NCI-H69 (cell line): ENCODE measurements around the gene RIC8B.

Experiments
- DNase-seq: peaks from one replicate; lab custom pipeline; 2025; lab: John Stamatoyannopoulos, UW

Gene RIC8B

DNA sequence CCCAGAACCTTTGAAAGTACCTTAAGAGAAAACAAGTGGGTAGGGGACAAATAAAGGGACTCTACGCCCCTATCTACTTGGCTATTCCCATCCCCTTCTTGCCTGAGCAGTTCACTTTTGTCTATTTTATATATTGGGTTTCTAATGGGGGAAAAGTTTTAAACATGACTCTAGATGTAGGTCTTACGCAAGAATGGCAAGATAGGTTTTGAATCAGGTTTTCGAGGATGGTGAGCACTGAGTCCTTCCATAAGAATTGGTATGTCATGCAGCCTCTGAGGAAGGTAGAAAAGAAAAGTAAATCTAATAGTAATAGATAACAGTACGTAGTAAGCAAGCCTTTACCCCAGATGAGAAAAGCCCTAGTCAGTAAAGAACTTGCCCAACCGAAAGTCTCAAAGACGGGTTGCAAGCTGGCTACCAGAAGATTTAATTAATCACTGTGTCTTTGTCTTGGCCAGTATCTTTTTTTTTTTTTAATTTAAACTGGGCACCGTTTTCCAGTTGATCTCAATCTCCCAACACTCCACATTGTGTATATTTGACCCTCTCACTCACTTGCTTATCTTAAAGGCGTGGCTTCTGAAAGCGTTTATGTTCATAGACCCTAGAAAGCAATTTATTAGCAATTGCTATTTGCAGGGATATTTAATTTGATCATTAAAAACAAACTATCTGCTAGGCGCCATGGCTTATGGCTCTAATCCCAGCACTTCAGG is 94.7 kb downstream of the RIC8B start:
- no peak for DNase-seq

DNA sequence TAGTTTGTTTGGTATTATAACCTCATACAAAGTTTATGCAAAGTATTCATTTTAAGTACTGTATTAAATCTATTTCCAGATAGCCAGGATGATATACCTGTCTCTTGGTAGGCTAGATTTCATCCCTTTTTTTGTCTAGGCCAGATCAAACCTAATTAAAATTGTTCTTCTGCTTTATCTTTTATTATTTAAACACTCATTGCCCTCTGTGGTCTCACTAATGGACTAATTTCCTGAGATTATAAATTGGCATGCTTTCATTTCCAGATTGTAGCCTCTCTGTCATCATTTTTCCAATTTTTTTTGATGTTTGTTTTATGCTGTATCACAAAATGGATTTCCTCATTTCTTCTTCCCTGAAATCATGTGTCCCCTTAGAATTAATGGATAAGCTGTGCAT is 95.6 kb downstream of the RIC8B start:
- no peak for DNase-seq

DNA sequence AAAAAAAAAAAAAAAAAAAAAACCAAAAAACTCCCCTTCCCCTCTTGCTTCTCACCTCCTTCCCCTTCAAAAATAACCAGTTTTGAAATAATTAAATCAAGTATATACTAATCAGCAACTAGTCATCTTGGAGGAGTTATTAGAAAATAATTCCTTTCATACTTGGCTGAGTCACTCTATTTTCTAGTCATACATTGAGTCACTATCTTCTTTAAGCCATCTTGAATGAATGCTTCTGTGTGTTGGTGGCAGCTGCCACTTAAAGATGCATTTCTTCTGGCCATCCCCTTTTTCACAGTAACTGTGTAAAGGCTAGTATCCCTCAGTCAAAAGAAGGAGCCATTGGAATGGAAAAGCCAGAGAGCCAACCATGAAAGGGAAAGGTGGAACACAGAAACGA is 97.0 kb downstream of the RIC8B start:
- no peak for DNase-seq

DNA sequence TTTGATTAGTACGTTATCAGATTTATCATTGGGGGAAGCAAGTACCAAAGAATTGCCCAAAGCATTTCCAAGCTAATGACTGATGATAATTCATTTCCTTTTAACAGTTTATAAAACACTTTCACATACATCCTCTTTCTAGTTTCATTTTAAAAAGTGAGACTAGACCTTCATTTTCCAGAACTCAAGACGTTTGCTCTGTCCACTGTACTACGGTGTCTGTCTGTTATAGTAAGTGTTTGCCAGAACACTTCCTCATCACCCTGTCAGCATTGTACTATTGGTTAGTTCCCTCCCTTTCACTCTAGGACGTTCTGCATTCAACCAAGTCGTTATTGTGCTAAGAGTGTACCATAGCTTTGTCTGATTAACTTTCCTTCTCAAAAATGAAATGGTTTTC is 99.5 kb downstream of the RIC8B start:
- no peak for DNase-seq

DNA sequence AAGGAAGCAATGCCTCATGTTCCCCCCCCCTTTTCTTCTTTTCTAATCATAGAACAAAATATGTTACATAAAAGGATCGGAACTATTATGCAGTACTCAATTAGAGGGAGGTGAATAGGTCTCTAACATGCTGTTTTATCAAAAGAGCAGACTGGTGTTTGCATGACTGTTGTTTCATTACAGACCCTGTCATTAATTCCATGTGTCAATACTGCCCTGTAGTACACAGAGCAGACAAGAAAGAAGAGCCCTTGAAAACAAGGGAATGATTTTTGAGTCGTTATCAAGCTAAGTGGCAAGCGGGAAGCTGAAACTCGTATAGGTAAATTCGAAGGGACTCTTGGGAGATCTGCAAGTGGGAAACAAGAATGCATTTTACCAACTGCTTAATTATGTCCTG is 104.3 kb downstream of the RIC8B start:
- peak; percentile 93 for DNase-seq

DNA sequence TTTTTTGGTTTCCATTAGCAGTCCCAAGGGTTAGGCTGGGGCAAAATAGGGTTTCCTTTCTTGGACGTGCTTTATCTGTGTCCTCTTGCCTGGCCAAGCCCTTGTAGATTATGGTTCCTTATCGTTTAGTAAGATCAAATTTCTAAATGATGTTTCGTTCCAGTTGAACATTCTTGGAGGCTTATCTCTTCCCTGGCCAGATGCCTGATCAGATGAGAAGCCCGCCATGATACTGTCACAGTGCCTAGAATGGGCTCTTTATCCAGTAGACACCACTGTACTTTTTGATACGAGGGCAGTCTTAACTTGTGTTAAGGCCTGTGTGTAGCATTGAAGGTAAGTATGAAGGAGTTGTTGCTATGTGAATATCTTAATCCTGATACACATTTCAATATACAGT is 105.1 kb downstream of the RIC8B start:
- DNase-seq: no peak

DNA sequence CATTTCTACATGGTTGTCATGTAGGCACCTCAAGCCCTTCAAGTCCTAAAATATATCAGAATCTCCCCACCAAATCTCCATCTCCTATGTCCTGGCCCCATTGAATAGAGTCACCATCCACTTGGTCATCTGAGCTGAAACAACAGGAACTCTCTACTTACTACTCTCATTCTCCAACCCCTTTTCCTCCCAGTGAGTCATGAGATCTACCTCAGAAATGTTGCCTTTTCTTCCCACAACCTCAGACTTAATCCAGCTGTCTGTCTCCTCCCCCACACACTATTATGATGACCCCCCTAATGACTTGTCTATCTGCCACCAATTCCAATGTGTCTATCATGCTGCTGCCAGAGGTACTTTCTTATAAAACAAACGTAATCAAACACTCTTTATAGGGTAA is 108.9 kb downstream of the RIC8B start:
- DNase-seq: no peak

DNA sequence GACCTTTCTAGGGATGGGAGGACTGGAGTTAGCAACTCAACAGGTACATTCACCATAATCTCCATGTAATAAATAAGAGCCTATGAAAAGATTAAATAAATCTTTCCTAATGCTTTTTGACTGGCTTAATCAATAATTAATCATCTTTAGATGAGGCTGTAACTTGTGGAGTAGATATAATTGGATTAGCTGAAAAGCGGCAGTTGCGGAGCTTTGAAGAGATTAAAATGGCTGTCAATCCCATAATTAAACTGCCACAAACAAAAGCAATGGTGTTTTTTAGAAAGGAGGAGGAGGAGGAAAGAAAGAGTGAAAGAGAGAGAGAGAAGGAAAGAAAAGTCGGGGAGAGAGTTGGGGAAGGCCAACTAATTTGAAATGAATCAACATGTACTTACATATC is 110.5 kb downstream of the RIC8B start:
- DNase-seq: no peak

DNA sequence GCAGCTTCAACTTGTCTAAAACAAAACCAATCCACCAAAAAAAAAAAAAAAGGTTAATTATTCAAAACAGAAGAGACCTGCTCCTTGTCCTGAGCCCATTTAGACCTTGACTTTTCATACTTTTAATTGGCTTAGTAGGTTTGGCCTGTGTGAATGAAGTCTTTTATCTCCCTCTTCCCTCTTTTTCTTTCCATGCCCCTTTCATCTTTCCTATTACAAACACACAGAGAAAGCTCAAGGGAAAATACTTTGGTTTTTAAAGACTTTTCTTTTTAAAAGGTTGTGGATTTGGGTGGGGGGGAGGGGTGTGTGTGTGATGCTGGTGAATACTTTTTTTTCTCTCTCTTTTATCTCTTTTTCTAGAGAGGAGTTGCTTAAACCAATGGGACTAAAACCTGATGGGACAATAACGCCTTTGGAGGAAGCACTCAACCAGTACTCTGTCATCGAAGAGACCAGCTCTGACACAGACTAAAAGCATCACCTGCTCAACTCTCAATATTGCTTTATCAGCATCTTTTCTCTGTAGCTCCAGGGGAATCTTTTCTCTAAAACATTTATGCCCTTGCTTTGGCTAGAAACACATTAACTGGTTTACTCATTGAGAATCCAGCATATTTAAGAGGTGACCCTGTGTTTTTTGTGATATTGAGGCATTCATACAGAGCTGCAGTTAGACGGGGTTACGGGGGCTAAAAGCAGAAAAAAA is 111.2 kb downstream of the RIC8B start:
- DNase-seq: no peak

DNA sequence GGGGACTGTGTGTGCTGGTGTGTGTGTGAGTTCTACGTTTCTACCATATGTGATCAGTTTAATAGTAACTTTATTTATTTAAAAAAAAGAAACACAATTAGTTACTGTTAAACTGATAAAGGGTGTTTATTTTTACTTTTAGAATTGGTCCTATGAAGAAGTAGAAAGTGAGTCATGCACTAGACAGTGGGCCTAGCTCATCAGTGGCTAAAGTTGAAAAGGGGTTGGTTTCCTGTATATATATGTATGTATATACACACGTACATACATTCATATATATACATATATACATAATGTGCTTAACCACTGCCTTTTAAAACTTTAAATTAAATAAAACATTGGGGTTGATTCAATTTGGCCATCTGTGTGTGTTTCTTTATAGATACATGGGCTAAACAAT is 112.5 kb downstream of the RIC8B start:
- DNase-seq: no peak

DNA sequence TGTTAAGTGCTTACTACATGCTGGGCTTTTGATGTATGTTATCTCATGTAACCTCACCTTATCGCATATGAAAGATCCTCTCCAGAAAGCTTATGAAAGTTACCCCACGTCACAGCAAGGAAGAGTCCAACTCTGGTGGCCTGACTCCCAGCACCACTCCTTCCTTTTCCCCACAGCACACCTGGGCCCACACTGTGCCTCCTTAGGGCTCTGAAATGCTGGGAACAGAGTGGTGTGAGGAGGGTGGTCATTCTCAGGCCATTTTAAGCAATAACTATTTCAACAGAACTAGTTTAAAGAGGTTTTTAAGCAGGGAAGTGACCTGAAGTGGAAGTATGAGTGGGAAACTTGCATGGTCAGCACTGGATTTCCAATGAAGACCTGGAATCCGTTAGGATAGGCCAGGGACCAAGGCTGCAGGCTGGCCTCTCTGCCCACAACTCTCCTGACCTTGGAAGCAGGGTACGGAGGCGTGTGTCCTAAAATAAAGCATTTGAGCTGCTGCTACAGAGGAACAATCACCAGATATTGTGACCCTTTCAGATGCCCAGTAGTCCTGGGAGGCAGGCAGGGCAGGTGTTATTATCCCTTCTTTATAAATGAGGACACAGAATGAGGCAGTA is 114.0 kb downstream of the RIC8B start:
- DNase-seq: no peak

DNA sequence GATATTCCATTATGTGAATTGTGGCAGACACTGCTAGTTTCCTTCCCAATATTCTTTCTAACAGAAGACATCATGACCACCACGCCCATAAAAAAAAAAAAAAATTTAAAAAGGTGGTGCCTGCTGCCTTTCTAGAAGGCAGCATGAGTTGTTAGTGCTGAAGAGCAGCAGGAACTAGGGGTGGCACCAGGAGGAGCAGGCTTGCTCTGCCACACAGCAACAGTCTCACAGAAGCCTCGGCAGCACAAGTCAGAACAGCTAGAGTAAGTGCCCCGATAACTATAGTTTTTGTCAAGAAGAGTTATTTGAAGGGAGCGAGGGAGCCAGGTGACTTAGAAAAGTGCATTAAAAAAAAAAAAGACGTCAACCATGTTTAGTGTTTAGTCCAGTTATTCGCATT is 114.8 kb downstream of the RIC8B start:
- DNase-seq: no peak

DNA sequence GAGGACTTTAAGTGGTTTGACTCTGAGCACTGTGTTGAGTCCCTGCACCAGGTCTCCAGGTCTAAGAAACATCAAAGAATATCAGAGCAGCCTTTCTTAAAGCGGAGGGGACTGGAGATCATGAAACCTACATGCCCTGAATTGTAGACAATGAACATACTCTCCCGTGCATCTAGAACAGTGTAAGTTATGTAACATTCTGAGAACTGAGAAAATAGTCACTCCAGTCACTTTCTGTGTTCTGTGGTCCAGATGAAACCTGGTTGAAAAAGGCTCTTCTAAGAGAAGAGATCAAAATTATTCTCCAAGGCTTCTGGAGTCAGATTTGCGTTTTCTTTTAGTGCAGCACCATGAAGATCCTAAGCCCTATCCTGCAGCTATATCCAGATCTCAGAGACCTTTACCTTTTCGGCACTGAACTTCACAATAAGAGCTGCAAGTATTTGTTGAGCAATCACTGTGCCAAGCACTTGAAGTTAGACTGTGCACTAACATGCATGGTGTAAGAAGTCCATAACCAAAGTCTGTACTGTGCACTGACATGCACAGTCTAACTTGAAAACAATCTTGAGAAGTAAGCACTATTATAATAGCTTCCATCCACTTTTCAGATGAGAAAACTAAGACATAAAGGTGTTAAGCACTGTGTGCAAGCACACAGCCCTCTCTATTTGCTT is 115.6 kb downstream of the RIC8B start:
- DNase-seq: no peak

DNA sequence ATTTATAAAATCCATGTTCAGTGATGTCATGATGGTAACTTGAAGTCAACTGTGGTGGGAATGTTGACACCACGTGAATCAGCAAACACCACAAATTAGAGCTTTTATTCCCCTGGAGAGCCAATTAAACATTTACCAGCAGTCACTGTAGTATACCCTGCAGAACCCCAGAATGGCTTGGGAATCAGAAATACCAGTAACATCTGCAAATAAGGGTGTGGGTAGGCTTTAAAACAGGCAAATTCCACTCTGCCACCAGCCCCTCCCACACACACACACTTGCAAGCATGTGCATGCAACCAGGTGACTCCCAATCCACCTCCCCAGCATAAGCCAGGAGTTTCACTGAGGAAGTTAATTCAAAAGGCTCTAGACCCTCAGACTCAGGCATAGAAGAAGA is 117.6 kb downstream of the RIC8B start:
- DNase-seq: peak; percentile 88

DNA sequence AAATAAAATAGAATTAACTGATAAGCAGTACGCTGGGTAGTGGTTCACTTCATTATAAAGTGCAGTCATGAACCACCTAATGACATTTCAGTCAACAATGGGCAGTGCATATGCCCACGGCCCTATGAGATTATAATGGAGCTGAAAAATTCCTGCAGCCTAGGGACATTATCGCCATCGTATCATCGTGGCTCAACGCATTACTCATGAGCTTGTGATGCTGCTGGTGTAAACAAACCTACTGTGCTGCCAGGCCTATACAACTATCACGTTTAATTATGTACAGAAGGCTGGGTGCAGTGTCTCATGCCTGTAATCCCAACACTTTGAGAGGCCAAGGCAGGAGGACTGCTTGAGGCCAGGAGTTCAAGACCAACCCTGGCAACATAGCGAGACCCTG is 119.0 kb downstream of the RIC8B start:
- peak; percentile 26 for DNase-seq

DNA sequence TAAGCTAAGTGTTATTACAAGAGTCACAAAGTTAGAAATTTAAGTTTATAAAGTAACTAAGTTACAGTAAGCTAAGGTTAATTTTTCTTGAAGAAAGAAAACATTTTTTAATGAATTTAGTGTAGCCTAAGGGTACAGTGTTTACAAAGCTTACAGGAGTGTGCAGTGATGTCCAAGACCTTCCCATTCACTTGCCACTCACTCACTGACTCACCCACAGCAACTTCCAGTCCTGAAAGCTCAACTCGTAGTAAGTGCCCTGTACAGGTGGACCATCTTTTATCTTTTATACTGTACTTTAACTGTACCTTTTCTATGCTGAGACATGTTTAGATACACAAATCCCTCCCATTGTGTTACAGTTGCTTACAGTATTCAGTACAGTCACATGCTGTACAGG is 120.3 kb downstream of the RIC8B start:
- peak; percentile 25 for DNase-seq

DNA sequence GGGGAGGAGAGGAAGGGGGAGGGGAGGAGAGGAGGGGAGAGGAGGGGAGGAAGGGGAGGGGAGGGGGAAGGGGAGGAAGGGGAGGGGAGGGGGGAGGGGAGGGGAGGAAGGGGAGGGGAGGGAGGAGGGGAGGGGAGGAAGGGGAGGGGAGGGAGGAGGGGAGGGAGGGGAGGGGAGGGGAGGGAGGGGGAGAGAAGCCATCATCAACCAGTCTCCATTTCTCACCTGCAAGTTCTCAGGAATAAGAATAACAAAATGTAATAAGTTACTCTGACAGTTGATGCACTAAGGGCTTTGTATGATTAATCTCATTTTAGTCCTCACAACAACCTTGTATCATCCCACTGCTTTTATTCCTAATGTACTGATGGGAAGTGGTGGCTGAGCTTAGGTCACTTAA is 122.1 kb downstream of the RIC8B start:
- DNase-seq: no peak

DNA sequence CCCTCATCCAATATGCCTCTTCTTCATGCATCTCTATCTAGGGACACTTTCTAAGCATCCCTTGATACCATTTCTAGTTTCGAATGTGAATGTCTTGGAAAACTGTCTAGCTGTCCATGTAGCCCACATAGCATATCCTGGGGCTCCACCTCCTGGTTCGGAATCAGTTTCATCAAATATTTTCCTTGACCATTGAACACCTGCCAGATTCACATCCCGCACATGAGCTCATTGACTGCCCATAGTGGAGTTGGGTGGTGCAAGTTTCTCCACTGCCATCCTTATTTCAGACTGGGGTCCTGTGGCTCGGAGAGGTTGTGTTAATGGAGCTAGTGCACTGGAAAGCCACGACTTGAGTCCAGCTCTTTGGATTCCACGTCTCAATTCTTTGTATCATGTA is 122.6 kb downstream of the RIC8B start:
- peak; percentile 71 for DNase-seq

DNA sequence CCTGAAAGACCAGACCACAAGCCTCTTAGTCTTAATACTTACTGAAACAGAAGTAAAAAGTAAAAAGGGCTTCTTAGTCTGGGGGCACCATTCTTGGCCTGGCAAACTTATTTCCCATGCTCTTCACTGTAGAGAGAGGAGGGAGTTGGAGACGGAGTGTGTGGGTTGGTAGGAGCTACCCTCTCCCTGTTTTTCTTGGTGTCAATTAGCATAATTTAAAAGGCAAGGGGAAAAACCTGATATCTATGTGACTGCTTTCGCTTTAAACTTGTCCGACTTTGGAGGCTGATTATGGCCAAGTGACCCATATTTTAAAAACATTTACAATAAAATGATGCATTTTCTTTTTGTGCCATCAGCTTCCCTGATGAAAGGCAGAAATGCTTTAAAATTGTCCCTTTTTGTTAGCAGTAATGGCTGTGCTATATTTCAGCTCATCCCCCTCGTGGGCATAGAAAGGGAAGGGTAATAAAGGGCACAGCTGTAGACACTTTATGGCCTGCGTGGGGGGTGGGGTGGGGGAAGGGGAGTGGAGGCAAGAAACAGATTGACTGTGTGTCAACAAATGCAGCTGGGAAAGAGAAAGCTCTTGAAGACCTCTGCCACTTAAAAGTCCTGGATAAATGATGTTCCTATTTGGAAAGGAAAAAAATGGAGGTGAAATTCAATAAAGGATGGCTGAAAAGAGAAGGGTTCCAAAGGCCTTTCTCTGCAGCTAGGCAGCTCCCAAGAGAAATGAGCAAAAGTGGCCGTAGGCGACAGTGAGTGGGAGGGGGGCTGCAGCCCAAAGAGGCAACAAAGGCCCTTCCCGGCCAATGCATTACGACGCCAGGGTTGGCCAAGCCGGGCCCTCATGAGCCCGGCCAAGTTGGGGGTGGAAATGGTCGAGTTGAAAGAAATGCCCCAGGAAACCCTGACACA is 123.8 kb downstream of the RIC8B start:
- peak; percentile 98 for DNase-seq

DNA sequence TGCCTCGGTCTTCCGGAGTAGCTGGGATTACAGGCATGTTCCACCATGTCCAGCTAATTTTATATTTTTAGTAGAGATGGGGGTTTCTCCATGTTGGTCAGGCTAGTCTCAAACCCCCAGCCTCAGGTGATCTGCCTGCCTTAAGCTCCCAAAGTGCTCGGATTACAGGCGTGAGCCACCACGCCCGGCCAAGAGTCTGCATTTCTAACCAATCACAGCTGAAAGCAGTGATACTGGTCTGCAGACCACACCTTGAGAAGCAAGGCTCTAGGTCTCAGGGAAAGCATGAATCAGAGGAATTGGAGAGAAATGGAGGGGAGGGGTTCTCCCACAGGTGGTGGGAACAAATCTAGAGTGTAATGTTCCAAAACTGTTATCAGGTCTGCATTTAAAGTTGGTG is 126.1 kb downstream of the RIC8B start:
- DNase-seq: peak; percentile 22

DNA sequence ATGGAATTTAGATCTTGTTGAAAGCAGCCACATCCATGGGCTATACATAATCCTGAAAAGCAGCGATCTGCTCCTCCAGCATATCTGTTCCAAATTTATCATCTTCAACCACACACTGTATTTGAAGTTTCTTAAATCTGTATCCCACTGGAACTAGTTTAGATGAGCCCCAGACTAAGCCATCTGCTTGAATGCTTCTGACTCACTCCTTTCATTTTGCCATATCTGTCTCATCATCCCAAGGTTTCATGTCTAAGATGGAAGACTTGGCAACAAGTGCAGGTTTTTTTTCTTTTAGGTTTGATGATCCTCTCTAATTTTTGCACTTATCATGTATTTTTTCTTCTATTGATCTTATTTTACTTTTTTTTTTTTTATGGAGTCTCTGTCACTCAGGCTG is 126.8 kb downstream of the RIC8B start:
- peak; percentile 42 for DNase-seq

DNA sequence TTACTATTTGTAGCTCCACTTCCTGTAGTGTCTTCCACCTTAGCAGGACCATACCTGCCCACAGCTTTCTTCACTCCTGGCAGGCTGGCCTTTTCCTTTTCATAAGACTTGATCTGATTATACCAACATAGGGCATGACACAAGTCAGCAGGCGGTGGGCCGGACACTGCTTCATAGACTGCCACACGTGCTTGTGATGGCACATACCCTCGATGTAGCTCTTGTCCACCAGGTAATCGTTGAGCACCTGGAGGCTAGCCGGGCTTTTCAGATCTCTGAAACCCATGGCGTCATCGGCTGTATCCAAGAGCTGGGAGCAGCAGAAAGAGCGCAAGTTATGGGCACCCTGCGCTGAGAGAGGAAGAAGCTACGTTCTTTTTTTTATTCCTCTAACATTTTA is 127.6 kb downstream of the RIC8B start:
- DNase-seq: no peak
